HG02885 (cell line): ENCODE data around the gene GPR68.
"Not testable (repeated sequence)": the region's sequence is repeated elsewhere in the genome, so short reads cannot be mapped to it uniquely, and the experiment has no call there.

Experiments used
- ATAC-seq: cut with Tn5 transposase; IDR thresholded peaks from one replicate; pipeline ENCODE4 v1.9.1; 2021; ENCODE audit warnings: mild to moderate bottlenecking; ENCODE audit not compliant: unreplicated experiment, poor library complexity

Gene GPR68

DNA sequence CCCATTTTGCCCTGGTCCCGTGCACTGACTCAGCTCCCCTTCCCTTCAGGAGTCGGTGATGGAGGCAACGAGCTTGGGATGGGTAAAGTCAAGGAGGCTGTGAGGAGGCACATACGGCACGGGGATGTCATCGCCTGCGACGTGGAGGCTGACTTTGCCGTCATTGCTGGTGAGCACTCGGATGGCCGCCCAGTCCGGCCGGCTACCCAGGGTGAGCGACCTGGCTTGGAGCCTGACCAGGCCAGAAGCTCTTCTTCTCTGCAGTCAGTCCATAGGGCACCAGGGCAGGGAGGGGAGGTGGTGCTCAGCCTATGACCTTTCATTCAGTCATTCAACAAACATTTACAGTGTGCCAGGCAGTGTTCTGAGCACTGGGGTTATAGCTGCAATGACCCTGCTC is 39.8 kb downstream of the GPR68 start:
- ATAC-seq = no peak

GRCh38 chr14:91202234-91202974 is 42.1 kb downstream of the GPR68 start:
- no peak for ATAC-seq

GRCh38 chr14:91200802-91201201 is 43.7 kb downstream of the GPR68 start:
- ATAC-seq = not testable (repeated sequence)

DNA sequence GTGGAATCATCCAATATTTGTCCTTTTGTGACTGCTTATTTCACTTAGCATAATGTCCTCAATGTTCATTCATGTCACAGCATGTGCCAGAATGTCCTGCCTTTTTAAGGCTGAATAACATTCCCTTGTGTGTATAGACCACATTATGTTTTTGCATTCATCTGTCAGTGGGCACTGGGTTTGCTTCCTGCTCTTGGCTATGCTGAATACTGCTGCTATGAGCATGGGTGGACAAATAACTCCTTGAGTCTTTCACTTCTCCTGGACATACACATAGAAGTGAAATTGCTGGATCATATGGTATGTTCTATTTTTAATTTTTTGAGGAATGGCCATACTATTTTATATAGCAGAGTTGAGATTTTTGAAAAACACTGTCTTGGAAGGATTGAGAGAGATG is 46.9 kb downstream of the GPR68 start:
- ATAC-seq = no peak

- no peak for ATAC-seq
Measured at GRCh38 chr14:91195881-91196280, 48.6 kb downstream of the GPR68 start.

DNA sequence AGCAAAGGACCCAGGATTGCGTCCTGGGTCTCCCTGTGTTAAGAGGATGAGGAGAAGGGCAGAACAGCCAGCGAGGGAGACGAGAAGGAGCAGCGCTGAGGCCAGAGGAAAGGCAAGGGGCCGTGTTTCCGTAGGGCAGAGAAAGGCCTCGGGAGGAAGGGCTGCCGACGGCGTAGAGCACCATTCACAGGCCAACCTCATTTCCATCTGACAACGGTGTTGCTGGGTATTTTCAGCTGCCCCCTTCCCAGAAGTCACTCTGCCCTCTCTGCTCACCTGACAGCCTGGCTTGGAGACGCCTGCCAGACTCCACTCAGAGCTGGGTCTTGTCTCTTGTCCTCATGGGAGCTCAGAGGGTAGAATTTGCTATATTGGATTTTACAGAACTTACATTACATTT is 51.4 kb downstream of the GPR68 start:
- no peak for ATAC-seq

DNA sequence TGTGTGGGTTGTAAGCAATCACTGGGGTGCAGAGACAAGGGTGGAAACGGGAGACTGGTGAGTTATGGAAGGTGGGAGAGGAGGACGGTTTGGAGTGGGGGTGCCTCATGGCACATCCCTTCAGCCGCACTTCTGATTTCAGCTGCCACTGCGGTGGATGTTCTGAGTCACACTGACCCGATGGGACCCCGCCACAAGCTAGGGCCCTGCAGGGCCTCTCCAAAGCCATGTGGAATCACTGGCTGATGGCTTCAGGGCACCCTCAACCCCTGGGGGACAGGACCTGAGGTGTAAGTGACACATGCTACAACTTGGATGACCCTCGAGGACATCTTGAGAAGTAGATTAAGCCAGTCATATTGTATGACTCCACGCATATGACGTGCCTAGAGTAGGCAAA is 53.7 kb downstream of the GPR68 start:
- no peak for ATAC-seq

GRCh38 chr14:91187271-91187670 is 57.2 kb downstream of the GPR68 start:
- no peak for ATAC-seq

DNA sequence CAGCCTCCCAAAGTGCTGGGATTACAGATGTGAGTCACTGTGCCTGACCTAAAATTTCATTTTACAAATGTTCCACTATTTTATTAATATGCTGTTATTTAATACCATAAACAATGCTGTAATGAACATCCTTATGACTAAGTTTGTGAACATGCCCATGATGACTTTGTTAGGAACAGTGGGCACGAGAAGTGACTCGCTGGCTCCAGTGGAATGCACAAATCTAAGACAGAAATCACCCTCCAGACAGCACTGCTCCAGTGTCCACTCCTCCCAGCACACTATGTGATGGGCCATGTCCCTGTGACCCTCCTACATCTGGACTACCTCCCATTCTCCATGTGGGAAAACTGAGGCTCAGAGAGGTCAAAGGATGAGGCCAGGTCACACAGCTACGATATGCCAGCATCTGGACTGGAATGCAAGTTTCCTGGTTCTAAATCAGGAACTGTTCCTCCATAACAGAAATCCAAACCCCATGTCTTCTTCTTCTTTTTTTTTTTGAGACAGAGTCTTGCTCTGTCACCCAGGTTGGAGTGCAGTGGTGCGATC is 57.9 kb downstream of the GPR68 start:
- ATAC-seq = no peak

DNA sequence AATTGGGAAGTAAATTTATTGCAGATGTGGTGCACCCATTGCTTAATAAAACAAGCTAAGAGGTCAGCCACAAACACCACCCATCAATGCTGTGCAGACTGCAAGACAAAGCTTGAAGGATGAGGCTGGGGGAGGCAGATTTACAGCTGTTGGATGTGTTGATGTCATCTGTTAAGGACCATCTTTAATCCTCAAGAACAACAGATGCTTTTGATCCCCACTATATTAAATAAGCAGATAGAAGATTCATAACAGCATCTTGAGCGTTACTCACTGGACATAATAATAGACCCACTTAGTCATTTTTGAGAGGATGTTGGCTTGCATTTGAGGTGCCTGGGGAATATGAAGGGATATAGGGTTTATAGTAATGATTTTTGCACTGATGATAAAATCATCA is 58.8 kb downstream of the GPR68 start:
- no peak for ATAC-seq

- ATAC-seq = no peak
Measured at GRCh38 chr14:91184559-91184958, 59.9 kb downstream of the GPR68 start.

DNA sequence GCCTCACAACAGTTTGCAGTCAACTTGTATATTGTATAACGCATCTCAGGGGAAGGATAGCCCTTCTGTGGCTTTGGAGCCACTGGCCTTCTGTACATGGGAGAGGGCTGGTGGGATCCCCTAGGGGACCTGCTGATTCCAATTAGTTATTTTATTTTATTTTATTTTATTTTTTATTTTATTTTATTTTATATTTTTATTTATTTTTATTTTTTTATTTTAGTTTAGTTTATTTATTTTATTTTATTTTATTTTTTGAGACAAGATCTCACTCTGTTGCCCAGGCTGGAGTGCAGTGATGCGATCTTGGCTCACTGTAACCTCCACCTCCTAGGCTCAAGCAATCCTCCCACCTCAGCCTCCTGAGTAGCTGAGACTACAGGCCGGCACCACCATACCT is 61.8 kb downstream of the GPR68 start:
- ATAC-seq = not testable (repeated sequence)
